Right lobe of liver (tissue), 6 donors: Measurements from ENCODE around the gene HSPH1. TPM values are rescaled to one million over a fixed set of nuclear protein-coding genes. Genes with fewer than 3 reads are reported as not detected.

Source experiments
- ATAC-seq, 4 donors: fragments of 200-7000 bp; cut with Tn5 transposase; one replicate each; pipeline ENCODE4 v1.9.1; 2020; ENCODE audit warnings: mild to moderate bottlenecking in 4 of 4, moderate library complexity in 4 of 4
- DNase-seq, 3 donors: peaks; one replicate each; pipeline ENCODE4 v3.0.0-alpha.2; 2020
- H3K27ac ChIP-seq, 3 donors: fragments of 200-600 bp; one replicate each; pipeline ENCODE4 v1.8.0; 2022
- H3K27me3 ChIP-seq, 2 donors: fragments of 200-600 bp; one replicate each; pipeline ENCODE4 v1.8.0; 2022
- H3K36me3 ChIP-seq, 4 donors: fragments of 200-600 bp; sonication (generic) in 1 of 4; one replicate each; pipeline versions ENCODE4 v1.5.1 to v1.8.0; 2017 to 2022; ENCODE audit warnings: control low read depth in 1 of 4
- H3K4me1 ChIP-seq, 4 donors: fragments of 200-600 bp; sonication (generic) in 1 of 4; one replicate each; pipeline versions ENCODE4 v1.5.1 to v1.8.0; 2017 to 2022; ENCODE audit warnings: control low read depth in 1 of 4
- H3K4me3 ChIP-seq, 3 donors: fragments of 200-600 bp; one replicate each; pipeline ENCODE4 v1.8.0; 2022
- H3K9me3 ChIP-seq, 4 donors: fragments of 200-600 bp; sonication (generic) in 1 of 4; one replicate each; pipeline versions ENCODE4 v1.5.1 to v1.8.0; 2017 to 2022; ENCODE audit warnings: control low read depth in 1 of 4
- POLR2A ChIP-seq: fragments of 450-650 bp; IDR thresholded peaks from one replicate; pipeline ENCODE4 v1.6.1; 2017; ENCODE audit warnings: antibody characterized with exemption, mild to moderate bottlenecking
- WGBS: methylation state at CpG from one replicate; pipeline ENCODE4 v1.1.6; 2018; ENCODE audit warnings: low coverage, low lambda C conversion rate; ENCODE audit not compliant: insufficient coverage; ENCODE audit errors: missing lambda C conversion rate; 5-methylcytosine and 5-hydroxymethylcytosine counted together
- intact Hi-C, 2 donors: fragments of 100-400 bp; cut with DNase I; formaldehyde crosslinking; loops; one replicate each; pipeline versions ENCODE4 v1.11.2 to v1.14.1; 2022
- total RNA-seq, 6 experiments: library from RNA; depleted of rRNA in 2 of 6; stranded (reverse); fragments of >200 nt in 2 of 6; fragmentation: NEBNext Ultra II Directional in 3 of 6; extraction: Animal tissue kit (Norgen Biotek cat#: 25700) in 3 of 6; gene quantifications; one replicate each; pipeline versions ENCODE4 v1.1.0 to v1.2.4, GENCODE V29; 2016 to 2023
- TF ChIP-seq, protein P1 (sequence below), 4 donors: fragments of 200-600 bp in 3 of 4; fragments of 450-650 bp in 1 of 4; IDR thresholded peaks; one replicate each; pipeline versions ENCODE4 v1.5.1 to v1.8.0; 2016 to 2022; ENCODE audit warnings: antibody characterized with exemption in 4 of 4, mild to moderate bottlenecking in 2 of 4
- donor health status: DM: no; HTN: yes; CAD: no.
- donor health status: DM: no; HTN: no; CAD: no.
- donor health status: DM: no; HTN: no; CAD: no.
- donor health status: DM: no; HTN: yes; CAD: no.
- donor health status: DM: no; HTN: yes; CAD: no.

Gene HSPH1
- total RNA-seq, 6 experiments from 2014 or later, result 19.6 to 60.8 (median 31.0) TPM

DNA sequence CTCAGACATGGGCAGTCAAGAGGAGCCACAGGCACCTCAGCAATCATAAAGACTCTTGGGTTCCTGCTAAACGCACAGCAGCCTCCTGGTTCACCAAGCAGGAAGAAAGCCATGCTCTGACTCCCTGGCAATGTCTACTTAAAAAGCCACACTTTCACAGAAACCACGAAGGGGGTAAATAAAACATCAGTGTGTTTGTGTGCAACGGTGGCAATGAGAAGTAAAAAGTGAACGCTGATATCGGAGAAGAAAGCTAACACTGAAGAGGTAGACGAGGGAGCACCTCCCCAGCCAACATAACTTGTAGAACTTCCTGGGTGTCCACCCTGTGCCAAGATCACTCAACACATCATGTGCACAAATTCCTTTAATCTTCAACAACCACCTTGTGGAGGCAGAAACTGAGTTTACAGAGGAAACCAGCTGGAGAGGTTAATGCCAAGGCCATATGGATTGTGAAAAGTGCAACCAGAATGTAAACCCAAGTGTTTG, 30.2 kb downstream of the HSPH1 start:
- TF ChIP-seq, protein P1, sequence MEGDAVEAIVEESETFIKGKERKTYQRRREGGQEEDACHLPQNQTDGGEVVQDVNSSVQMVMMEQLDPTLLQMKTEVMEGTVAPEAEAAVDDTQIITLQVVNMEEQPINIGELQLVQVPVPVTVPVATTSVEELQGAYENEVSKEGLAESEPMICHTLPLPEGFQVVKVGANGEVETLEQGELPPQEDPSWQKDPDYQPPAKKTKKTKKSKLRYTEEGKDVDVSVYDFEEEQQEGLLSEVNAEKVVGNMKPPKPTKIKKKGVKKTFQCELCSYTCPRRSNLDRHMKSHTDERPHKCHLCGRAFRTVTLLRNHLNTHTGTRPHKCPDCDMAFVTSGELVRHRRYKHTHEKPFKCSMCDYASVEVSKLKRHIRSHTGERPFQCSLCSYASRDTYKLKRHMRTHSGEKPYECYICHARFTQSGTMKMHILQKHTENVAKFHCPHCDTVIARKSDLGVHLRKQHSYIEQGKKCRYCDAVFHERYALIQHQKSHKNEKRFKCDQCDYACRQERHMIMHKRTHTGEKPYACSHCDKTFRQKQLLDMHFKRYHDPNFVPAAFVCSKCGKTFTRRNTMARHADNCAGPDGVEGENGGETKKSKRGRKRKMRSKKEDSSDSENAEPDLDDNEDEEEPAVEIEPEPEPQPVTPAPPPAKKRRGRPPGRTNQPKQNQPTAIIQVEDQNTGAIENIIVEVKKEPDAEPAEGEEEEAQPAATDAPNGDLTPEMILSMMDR (IDR thresholded peaks at IDR 0.05), result no peak
- TF ChIP-seq POLR2A, result no peak
- Histone ChIP-seq H3K4me3 (no peak overlapping the region), H3K27me3 (no peaks in the 10 kb centered on the region), H3K27ac (no peak overlapping the region), H3K4me1 (no peaks in the 10 kb centered on the region), H3K9me3 (no peaks in the 10 kb centered on the region), H3K36me3 (peaks cover 0 to 12% (median 3%) of the 10 kb centered on the region in 4 donors)
- DNase-seq (no peak), ATAC-seq (no peak)
- WGBS, result 65% methylated on average over 5 of the region's 6 CpGs
- intact Hi-C loops, result no loop called here

DNA sequence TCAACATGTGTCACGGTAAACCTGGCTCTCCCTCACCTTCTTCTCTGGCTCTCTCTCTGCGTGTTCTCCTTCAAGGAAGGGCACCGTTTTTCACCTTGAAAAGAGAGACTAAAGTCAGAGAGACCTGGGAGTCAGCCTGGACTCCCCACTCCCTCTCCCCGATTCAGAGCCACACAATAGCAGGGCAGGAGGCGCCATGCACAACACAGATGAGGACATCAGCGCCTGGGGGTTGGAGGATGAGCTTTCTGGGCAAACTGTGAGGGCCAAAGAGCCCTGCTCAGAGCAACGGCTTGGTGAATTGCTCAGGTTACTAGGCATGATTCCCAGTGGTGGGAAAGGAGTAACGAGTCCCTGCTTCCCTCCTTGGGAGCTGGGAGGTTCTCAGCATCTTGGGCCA, 32.3 kb downstream of the HSPH1 start:
- Histone ChIP-seq H3K27ac (no peak overlapping the region), H3K4me1 (no peaks in the 10 kb centered on the region), H3K9me3 (no peaks in the 10 kb centered on the region), H3K36me3 (no peaks in the 10 kb centered on the region), H3K27me3 (no peaks in the 10 kb centered on the region), H3K4me3 (no peak overlapping the region)
- no peak for ATAC-seq
- no peak for DNase-seq
- 52% methylated on average over 7 of the region's 8 CpGs for WGBS
- intact Hi-C loops, result no loop called here
- TF ChIP-seq, protein P1 (IDR thresholded peaks at IDR 0.05), result no peak
- no peak for TF ChIP-seq POLR2A

DNA sequence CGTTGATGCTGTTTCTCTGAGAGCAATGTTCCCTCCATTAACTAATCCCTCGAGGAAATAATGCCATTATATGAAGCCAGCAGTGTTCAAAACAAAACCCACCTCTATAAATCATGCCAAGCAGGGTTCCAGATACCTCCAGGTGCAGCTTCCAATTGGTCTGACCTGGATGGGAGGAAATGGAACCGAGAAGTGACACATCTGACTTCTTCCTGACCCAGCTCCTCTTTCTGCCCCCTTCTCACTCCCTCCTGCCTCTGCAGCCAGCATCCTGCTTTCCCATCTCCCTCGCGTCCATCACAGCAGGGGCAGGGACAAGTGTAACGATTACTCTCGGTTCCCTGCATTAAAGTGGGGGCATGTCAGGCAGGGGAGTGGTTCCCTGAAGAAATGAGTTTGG, 37.5 kb downstream of the HSPH1 start:
- Histone ChIP-seq H3K4me3 (no peak overlapping the region), H3K4me1 (no peaks in the 10 kb centered on the region), H3K27ac (no peak overlapping the region), H3K36me3 (no peaks in the 10 kb centered on the region), H3K9me3 (no peaks in the 10 kb centered on the region), H3K27me3 (no peaks in the 10 kb centered on the region)
- intact Hi-C loops, result no loop called here
- no peak for ATAC-seq
- TF ChIP-seq, protein P1 (IDR thresholded peaks at IDR 0.05), result no peak
- TF ChIP-seq POLR2A, result no peak
- WGBS, result 31% methylated on average over 7 of the region's 7 CpGs
- no peak for DNase-seq

DNA sequence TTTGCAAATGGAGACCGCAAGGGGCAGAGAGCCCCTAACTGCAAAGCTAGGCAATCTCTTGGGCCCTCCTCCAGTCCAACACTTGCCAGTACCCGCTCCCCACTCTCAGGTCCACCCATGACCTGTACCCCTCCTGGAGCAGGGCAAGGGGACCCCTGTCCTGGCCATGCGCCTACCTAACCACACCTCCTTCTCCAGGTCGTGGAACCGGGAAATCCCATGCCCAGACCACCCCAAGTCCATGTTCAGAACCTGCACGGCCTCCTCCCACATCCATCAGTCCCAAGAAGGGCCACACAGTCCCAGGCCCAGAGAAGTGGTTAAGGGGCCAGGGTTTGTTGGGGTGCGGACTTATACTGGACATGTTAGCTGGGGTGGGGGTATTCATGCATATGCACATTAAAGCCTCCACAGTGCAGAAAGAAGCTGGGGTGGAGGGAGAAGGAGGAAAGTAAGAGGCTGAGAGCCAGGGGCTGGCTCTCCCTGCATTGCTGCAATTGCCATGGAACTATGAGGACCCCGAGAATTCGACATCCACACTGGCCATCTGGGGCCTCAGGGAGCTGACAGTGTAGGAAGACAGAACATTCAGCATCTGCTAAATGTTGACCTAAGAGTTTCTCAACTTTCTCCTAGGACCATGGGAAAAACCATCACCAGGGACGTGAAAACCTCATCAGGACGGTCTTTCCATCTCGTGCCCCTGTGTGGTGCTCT, 39.0 kb downstream of the HSPH1 start:
- H3K36me3 ChIP-seq, result no peaks in the 10 kb centered on the region
- no peaks in the 10 kb centered on the region for H3K9me3 ChIP-seq
- H3K27ac ChIP-seq, result no peak overlapping the region
- 89% methylated on average over 6 of the region's 12 CpGs for WGBS
- no peak overlapping the region for H3K4me3 ChIP-seq
- intact Hi-C loops, result no loop called here
- ATAC-seq, result no peak
- no peaks in the 10 kb centered on the region for H3K27me3 ChIP-seq
- H3K4me1 ChIP-seq, result no peaks in the 10 kb centered on the region
- DNase-seq, result no peak
- no peak for TF ChIP-seq POLR2A
- TF ChIP-seq, protein P1 (IDR thresholded peaks at IDR 0.05), result no peak
